Gastrocnemius medialis (tissue), 4 donors: ENCODE measurements around the gene PXMP2. TPM values are rescaled to one million over a fixed set of nuclear protein-coding genes. Genes with fewer than 3 reads are reported as not detected.
A peak's percentile ranks its signal among the peaks of the same experiment; 100 is the strongest.
"Not testable (repeated sequence)": the region's sequence is repeated elsewhere in the genome, so short reads cannot be mapped to it uniquely, and the experiment has no call there.

ENCODE experiments used
- ATAC-seq, 2 donors: fragments of 150-250 bp; one replicate each; pipeline ENCODE4 v1.9.1; 2016
- DNase-seq, 2 donors: peaks; one replicate each; pipeline ENCODE4 v3.0.0-alpha.2; 2019
- H3K27ac ChIP-seq, 4 donors: fragments of 200-600 bp; sonication (generic); 1 replicate in 1 of 4; 2 replicates in 3 of 4; pipeline ENCODE4 v1.5.1; 2016 to 2018; ENCODE audit warnings: mild to moderate bottlenecking in 2 of 4, moderate library complexity in 1 of 4
- H3K27me3 ChIP-seq, 3 donors: fragments of 200-600 bp; sonication (generic) in 2 of 3; 1 replicate in 1 of 3; 2 replicates in 2 of 3; pipeline versions ENCODE4 v1.5.1 to v1.6.0; 2016 to 2019; ENCODE audit warnings: mild to moderate bottlenecking in 1 of 3, moderate library complexity in 1 of 3
- H3K36me3 ChIP-seq, 2 donors: fragments of 200-600 bp; sonication (generic) in 1 of 2; one replicate each; pipeline ENCODE4 v1.5.1; 2017 to 2018
- H3K4me1 ChIP-seq, 2 donors: fragments of 200-600 bp; sonication (generic) in 1 of 2; one replicate each; pipeline ENCODE4 v1.5.1; 2016 to 2017; ENCODE audit warnings: mild to moderate bottlenecking in 2 of 2
- H3K4me3 ChIP-seq, 4 donors: fragments of 200-600 bp; sonication (generic) in 3 of 4; 1 replicate in 1 of 4; 2 replicates in 3 of 4; pipeline ENCODE4 v1.5.1; 2016 to 2019; ENCODE audit warnings: mild to moderate bottlenecking in 2 of 4
- H3K9me3 ChIP-seq, 3 donors: fragments of 200-600 bp; sonication (generic) in 2 of 3; 1 replicate in 1 of 3; 2 replicates in 2 of 3; pipeline ENCODE4 v1.5.1; 2016 to 2019
- CTCF ChIP-seq, 5 experiments: fragments of 450-650 bp in 3 of 5; fragments of 200-600 bp in 2 of 5; sonication (generic) in 2 of 5; IDR thresholded peaks in 4 of 5; conservative IDR thresholded peaks in 1 of 5; 1 replicate in 4 of 5; 2 replicates in 1 of 5; pipeline ENCODE4 v1.5.1; 2016 to 2019; ENCODE audit warnings: antibody characterized with exemption in 5 of 5, mild to moderate bottlenecking in 3 of 5, moderate library complexity in 3 of 5
- POLR2A ChIP-seq, 2 donors: fragments of 450-650 bp; IDR thresholded peaks; one replicate each; pipeline ENCODE4 v1.6.1; 2017; ENCODE audit warnings: antibody characterized with exemption in 2 of 2, mild to moderate bottlenecking in 2 of 2, moderate library complexity in 2 of 2
- in situ Hi-C, 4 donors: fragments of 200-750 bp; cut with MboI; loops; one replicate each; pipeline versions ENCODE4 v1.15.0 to v1.8.0; 2017; ENCODE audit warnings: low sequenced_read_pairs in 4 of 4
- intact Hi-C: fragments of 100-400 bp; cut with DNase I; formaldehyde crosslinking; loops from one replicate; pipeline ENCODE4 v1.15.1; 2023; ENCODE audit warnings: low total_unique reads
- total RNA-seq, 4 donors: library from RNA; depleted of rRNA; stranded (reverse); fragments of >200 nt; gene quantifications; one replicate each; pipeline versions ENCODE4 v1.1.0 to v1.2.3, GENCODE V29; 2016

PXMP2 gene
- total RNA-seq, 4 donors from 2014 or later = 16.0 to 44.8 (median 38.6) TPM

DNA sequence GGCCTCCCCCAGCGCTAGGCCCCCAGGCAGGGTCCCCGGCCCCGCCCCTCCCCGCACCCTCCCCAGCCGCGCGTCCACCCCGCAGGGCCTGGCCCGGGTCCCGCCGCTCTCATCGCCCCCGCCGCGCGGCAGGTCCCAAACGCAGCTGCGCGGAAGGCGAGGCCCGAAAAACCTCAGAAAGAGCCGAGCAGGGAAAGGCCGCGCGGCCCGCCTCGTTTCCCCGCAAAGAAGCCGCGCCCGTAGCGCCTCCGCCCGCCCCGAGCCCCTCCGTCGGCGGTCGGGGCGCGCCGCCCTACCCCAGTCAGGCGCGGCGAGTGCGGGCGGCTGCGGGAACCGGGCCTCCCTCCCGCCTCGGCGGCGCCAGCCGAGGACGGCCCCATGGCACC, 569 bp upstream of the PXMP2 start:
- DNase-seq (no peak), ATAC-seq (peak; percentile 53 to 66)
- Histone ChIP-seq H3K27ac (peak overlapping the region; percentile 62 to 77 (median 72)), H3K36me3 (no peaks in the 10 kb centered on the region), H3K27me3 (no peaks in the 10 kb centered on the region), H3K9me3 (no peaks in the 10 kb centered on the region), H3K4me1 (peaks cover 6 to 10% of the 10 kb centered on the region in 2 donors), H3K4me3 (peak overlapping the region; percentile 51 to 85 (median 70))
- in situ Hi-C loops (no loop called here), intact Hi-C loops (loop anchor here (1.0 to 5.0 kb wide), 4 partner anchors 23 to 394 kb away; partner anchors contain the start of genes ANKLE2, GOLGA3, PGAM5 and ZNF140)
- TF ChIP-seq POLR2A (IDR thresholded peaks at IDR 0.05) (no peak), CTCF (IDR thresholded peaks at IDR 0.05 in 4 of 5, conservative IDR thresholded peaks at IDR 0.05 in 1 of 5) (no peak)

GRCh38 chr12:132689227-132689626, 1.8 kb downstream of the PXMP2 start:
- in situ Hi-C loops = no loop called here
- Histone ChIP-seq H3K36me3 (no peaks in the 10 kb centered on the region), H3K4me1 (peaks cover 6 to 10% of the 10 kb centered on the region in 2 donors), H3K27ac (no peak overlapping the region), H3K9me3 (no peaks in the 10 kb centered on the region), H3K27me3 (no peaks in the 10 kb centered on the region), H3K4me3 (no peak overlapping the region)
- no peak for TF ChIP-seq CTCF (IDR thresholded peaks at IDR 0.05 in 4 of 5, conservative IDR thresholded peaks at IDR 0.05 in 1 of 5)
- no peak for TF ChIP-seq POLR2A (IDR thresholded peaks at IDR 0.05)
- ATAC-seq (no peak), DNase-seq (no peak)
- intact Hi-C loops = loop anchor here (5.0 kb wide), 1 partner anchor 73 kb away; the partner anchor contains the start of gene ANKLE2

DNA sequence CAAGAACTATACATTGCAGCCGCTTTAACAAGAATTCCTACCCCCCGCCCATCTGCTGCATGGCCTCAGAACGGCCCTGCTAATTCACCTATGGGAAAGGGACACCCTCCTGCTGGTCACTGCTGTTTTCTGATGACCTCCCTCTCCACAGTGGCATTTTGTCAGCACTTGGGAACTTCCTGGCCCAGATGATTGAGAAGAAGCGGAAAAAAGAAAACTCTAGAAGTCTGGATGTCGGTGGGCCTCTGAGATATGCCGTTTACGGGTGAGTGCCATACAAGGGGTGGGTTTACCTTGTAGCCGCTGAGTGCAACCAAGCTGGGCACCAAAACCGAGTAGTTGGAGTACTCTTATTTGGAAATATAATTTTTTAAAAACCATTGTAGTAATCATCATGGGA, 2.7 kb downstream of the PXMP2 start:
- intact Hi-C loops = no loop called here
- ATAC-seq (no peak), DNase-seq (no peak)
- Histone ChIP-seq H3K36me3 (no peaks in the 10 kb centered on the region), H3K4me3 (no peak overlapping the region), H3K27ac (no peak overlapping the region), H3K9me3 (no peaks in the 10 kb centered on the region), H3K27me3 (no peaks in the 10 kb centered on the region), H3K4me1 (peaks cover 6 to 8% of the 10 kb centered on the region in 2 donors)
- TF ChIP-seq POLR2A (IDR thresholded peaks at IDR 0.05) (no peak), CTCF (IDR thresholded peaks at IDR 0.05 in 4 of 5, conservative IDR thresholded peaks at IDR 0.05 in 1 of 5) (no peak)
- in situ Hi-C loops = no loop called here

DNA sequence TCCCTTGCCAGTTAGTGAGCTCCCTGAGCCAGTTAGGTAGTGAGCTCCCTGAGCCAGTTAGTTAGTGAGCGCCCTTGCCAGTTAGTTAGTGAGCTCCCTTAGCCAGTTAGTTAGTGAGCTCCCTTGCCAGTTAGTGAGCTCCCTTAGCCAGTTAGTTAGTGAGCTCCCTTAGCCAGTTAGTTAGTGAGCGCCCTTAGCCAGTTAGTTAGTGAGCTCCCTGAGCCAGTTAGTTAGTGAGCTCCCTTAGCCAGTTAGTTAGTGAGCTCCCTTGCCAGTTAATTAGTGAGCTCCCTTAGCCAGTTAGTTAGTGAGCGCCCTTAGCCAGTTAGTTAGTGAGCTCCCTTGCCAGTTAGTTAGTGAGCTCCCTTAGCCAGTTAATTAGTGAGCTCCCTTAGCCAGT, 4.6 kb downstream of the PXMP2 start:
- ATAC-seq, DNase-seq, intact Hi-C loops: not testable (repeated sequence)

GRCh38 chr12:132694888-132695287, 7.5 kb downstream of the PXMP2 start:
- H3K9me3 ChIP-seq, in situ Hi-C loops, H3K27me3 ChIP-seq, H3K36me3 ChIP-seq, intact Hi-C loops, H3K27ac ChIP-seq, H3K4me1 ChIP-seq, ATAC-seq, H3K4me3 ChIP-seq, DNase-seq: not testable (repeated sequence)

More for the DNA sequence above, 4.6 kb downstream of the PXMP2 start:
- H3K27ac ChIP-seq, in situ Hi-C loops, H3K4me3 ChIP-seq, H3K36me3 ChIP-seq, H3K4me1 ChIP-seq, H3K27me3 ChIP-seq, H3K9me3 ChIP-seq: not testable (repeated sequence)

- no peaks in the 10 kb centered on the region for H3K9me3 ChIP-seq
- no peak overlapping the region for H3K4me3 ChIP-seq
- H3K27ac ChIP-seq = no peak overlapping the region
- in situ Hi-C loops = no loop called here
- ATAC-seq (no peak), DNase-seq (no peak)
- H3K36me3 ChIP-seq = no peaks in the 10 kb centered on the region
- no peaks in the 10 kb centered on the region for H3K27me3 ChIP-seq
- H3K4me1 ChIP-seq = no peaks in the 10 kb centered on the region
- TF ChIP-seq POLR2A (IDR thresholded peaks at IDR 0.05) = no peak
- TF ChIP-seq CTCF (IDR thresholded peaks at IDR 0.05 in 4 of 5, conservative IDR thresholded peaks at IDR 0.05 in 1 of 5) = no peak
- intact Hi-C loops = no loop called here
Observed at GRCh38 chr12:132695431-132695830, 8.0 kb downstream of the PXMP2 start.
